ENCODE data around the gene AGBL5. TPM values are rescaled to one million over a fixed set of nuclear protein-coding genes. Genes with fewer than 3 reads are reported as not detected.

Gene AGBL5
- total and polyA plus RNA-seq, 2 of the 13 experiments (the other 11 are each of a cell fraction or from before 2014, with no cell fraction given), result 55.9 to 73.3 TPM

DNA sequence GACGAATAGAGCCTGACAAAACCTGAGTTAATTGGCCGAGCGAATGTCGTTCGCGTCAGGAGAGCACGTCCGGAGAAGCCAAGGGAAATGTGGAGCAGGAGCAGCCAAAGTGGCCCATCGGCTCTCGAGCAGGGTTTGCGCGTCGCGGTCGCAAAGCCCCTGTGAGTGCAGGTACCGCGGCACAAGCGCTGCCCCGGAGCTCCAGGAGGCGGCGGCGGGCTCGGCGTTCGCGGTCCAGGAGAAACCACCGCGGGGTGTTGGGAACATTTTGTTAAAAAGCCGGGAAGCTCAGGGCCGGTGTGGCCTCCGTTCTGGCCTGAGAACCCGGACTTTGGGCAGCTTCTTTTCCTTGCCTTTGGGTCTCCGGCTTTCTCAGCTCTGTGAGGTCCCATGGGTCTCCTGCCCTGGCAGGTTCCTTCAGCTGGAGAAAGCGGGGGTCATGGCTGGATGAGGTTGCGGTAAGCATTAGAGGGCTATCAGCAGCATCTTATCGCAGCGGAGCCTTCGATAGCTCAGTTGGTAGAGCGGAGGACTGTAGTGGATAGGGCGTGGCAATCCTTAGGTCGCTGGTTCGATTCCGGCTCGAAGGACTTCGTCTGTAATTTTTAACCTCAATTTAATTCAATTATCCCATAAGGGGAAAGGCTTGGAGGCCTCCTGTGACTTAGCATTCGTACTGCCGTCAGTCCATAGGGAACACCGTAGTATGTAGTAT is 1.0 kb upstream of the AGBL5 start (continued):
- TF ChIP-seq ZNF280D (CRISPR knock-in tag; IDR thresholded peaks at IDR 0.05) (peak; percentile 65), BHLHE40 (IDR thresholded peaks at IDR 0.05; ENCODE audit: low read length) (peak; percentile 28; the same call in 1 of the 2 replicates), ZFP90 (CRISPR knock-in tag; IDR thresholded peaks at IDR 0.05; ENCODE audit: borderline replicate concordance) (peak; percentile 97), ZNF629 (CRISPR knock-in tag; conservative IDR thresholded peaks at IDR 0.05) (peak; percentile 7; the same call in 1 of the 2 replicates), TCF7L2 (IDR thresholded peaks at IDR 0.05; ENCODE audit: low read depth, low read length) (no peak), HDAC2 (CRISPR knock-in tag; IDR thresholded peaks at IDR 0.05) (peak; percentile 55), DRAP1 (CRISPR knock-in tag; IDR thresholded peaks at IDR 0.05) (peak; percentile 42; the same call in 1 of the 2 replicates), ETV5 (CRISPR knock-in tag; IDR thresholded peaks at IDR 0.05; ENCODE audit: borderline replicate concordance) (peak; percentile 37; the same call in 1 of the 2 replicates), MXI1 (IDR thresholded peaks at IDR 0.05; ENCODE audit: borderline replicate concordance, low read depth, low read length) (peak; percentile 68; the same call in 2 of the 3 replicates), ZSCAN20 (CRISPR knock-in tag; IDR thresholded peaks at IDR 0.05; ENCODE audit: borderline replicate concordance) (peak; percentile 88; the same call in 1 of the 2 replicates), USF2 (IDR thresholded peaks at IDR 0.05; ENCODE audit: low read depth, low read length) (no peak), USF2 (CRISPR knock-in tag; IDR thresholded peaks at IDR 0.05; ENCODE audit: borderline replicate concordance) (peak; percentile 38; the same call in 1 of the 2 replicates), ZBTB26 (CRISPR knock-in tag; IDR thresholded peaks at IDR 0.05; ENCODE audit: borderline replicate concordance) (no peak; the same call in none of the 2 replicates), ZNF615 (CRISPR knock-in tag; IDR thresholded peaks at IDR 0.05; ENCODE audit: borderline replicate concordance) (peak; percentile 67), GTF2F1 (IDR thresholded peaks at IDR 0.05; ENCODE audit: low read length) (no peak), MZF1 (CRISPR knock-in tag; IDR thresholded peaks at IDR 0.05; ENCODE audit: borderline replicate concordance) (peak; percentile 17; the same call in 1 of the 2 replicates), ZNF614 (CRISPR knock-in tag; IDR thresholded peaks at IDR 0.05; ENCODE audit: borderline replicate concordance) (0 out of 2 replicates have a peak, but pooled peaks have one; percentile 18)
- TF ChIP-seq, protein P1, sequence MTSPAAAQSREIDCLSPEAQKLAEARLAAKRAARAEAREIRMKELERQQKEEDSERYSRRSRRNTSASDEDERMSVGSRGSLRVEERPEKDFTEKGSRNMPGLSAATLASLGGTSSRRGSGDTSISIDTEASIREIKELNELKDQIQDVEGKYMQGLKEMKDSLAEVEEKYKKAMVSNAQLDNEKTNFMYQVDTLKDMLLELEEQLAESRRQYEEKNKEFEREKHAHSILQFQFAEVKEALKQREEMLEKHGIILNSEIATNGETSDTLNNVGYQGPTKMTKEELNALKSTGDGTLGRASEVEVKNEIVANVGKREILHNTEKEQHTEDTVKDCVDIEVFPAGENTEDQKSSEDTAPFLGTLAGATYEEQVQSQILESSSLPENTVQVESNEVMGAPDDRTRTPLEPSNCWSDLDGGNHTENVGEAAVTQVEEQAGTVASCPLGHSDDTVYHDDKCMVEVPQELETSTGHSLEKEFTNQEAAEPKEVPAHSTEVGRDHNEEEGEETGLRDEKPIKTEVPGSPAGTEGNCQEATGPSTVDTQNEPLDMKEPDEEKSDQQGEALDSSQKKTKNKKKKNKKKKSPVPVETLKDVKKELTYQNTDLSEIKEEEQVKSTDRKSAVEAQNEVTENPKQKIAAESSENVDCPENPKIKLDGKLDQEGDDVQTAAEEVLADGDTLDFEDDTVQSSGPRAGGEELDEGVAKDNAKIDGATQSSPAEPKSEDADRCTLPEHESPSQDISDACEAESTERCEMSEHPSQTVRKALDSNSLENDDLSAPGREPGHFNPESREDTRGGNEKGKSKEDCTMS (CRISPR knock-in tag; conservative IDR thresholded peaks at IDR 0.05), result 0 out of 2 replicates have a peak, but pooled peaks have one; percentile 12

Data from HepG2 (cell line).